ENCODE results near the gene GPR155.
"Not testable (repeated sequence)": the region's sequence is repeated elsewhere in the genome, so short reads cannot be mapped to it uniquely, and the experiment has no call there.

Gene GPR155

DNA sequence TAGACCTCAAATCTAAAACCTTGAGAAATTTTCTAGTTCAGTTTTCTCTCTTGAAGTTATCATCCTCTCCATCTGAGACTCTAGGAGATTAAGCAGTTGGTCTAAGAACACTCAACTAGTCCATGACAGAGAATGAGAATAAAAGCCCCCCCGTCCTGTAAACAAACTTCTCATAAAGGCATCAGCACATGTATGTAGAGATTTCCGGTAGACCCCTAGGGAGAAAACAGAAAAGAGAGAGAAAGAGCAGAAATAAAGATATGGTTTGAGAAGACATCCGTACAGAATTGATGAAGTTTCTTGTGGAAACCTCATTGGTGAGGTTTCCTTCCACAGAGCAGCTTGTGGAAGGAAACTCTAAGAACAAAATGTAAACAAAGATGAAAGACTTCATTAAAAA is 3.2 kb upstream of the GPR155 start:
- no peak for DNase-seq (ENCODE audit: low spot score)

DNA sequence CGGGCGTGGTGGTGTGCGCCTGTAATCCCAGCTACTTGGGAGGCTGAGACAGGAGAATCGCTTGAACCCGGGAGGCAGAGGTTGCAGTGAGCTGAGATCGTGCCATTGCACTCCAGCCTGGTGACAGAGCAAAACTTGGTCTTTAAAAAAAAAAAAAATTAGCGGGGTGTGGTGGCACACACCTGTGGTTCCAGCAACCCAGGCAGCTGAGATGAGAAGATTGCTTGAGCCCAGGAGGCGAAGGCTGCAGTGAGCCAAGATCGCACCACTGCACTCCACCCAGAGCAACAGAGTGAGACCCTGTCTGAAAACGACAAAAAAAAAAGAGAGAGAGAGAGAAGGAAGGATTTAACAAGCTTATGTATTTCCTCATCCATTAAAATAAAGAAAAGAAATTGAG is 2.7 kb upstream of the GPR155 start:
- DNase-seq (ENCODE audit: low spot score) = not testable (repeated sequence)

DNA sequence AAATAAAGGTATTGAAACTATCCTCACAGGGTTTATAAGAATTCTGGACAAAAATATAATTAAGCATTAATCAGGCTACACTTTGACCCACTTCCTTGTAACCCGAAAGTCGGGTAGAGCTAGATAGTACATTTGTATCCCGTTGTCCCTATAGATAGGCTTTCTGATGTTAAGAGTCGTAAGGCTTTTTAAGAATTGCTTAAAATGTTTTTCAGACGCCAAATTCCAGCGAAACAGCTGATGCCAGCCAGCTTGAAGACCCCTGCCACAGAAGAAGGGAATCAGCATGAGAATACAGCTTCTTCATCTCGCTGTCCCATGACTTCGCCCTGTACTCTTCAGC is 962 bp upstream of the GPR155 start:
- no peak for DNase-seq (ENCODE audit: low spot score)

DNA sequence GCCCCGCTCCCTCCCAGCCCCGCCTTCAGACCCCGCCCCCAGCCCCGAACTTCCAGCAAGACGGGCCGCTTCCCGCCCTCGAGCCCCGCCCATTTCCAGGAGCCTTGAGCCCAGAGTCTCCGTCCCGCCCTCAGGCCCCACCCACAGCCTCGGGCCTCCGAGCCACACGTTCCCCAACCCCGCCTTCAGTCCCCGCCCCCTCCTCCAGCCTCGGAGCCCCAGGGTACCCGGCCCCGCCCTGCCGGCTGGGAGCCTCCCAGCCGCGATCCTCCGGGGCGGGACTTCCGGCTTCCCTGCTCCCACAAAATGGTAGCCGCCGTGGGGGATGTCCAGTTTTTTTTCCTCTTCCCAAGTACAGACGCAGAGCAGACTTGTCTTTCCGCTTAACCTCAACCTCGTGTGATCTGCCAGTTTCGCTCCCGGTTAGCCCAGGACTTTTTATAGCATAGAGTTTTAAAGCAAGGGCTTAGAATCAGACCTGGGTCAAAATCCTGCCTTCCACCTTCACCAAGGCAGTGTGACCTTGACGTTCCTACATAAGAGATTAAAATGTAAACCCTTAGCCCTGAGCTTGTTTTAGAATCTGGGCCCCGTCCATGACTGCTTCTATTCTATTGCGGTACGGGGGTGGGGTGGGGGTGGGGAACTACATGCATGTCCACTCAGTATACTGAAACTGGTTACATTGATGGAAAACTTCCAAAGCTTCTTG is 435 bp upstream of the GPR155 start:
- DNase-seq (ENCODE audit: low spot score) = peak; percentile 97

DNA sequence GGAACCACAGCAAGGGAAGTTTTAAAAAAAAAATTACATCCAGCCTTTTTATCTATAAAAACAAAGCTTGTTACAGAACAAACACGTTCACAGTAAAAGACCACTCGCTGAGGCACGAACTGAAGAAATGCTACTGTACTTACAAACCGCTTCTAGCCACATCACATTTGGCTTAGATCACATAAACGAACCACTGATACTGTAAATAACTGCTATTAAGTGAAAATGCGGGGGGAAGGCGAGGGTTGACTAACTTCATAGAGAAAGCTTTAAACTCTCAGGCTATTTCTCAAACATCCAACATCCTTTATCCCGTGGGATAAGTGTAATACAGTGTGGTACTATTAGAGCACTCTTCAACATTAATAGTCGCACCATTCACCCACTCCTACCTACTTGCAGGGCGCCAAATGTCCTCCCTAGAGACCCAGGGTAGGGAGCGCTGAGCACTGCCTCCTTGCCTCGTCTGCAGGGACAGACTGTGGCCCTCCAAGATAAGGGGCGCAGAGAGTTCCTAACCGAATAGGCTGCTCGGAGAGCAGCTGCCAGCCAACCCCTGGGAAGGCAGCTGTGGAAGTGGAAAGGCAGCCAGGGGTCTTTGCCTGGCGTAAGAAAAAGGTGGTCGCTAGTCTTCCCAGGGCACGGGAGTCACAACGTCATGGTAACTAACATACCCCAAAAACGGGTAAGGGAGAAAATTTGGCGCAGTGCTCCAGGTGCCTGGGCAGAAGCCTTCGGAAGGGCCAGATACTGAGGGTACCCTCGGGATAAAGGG is 854 bp downstream of the GPR155 start:
- DNase-seq (ENCODE audit: low spot score) = peak; percentile 31

DNA sequence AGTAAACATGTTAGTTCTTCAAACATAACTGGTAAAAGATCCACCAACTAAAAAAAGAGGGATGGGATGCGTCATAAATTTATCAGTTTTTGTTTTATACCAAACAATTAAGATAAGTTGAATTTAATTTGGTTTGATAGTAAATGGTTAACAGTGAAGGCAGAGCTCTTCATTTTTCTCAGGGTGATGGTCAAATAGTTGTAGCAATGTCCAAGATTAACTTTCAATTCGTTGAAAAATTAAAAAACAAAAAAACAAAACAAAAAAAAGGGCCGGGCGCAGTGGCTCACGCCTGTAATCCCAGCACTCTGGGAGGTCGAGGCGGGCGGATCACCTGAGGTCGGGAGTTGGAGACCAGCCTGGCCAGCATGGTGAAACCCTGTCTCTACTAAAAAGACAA is 1.8 kb downstream of the GPR155 start:
- not testable (repeated sequence) for DNase-seq (ENCODE audit: low spot score)

DNA sequence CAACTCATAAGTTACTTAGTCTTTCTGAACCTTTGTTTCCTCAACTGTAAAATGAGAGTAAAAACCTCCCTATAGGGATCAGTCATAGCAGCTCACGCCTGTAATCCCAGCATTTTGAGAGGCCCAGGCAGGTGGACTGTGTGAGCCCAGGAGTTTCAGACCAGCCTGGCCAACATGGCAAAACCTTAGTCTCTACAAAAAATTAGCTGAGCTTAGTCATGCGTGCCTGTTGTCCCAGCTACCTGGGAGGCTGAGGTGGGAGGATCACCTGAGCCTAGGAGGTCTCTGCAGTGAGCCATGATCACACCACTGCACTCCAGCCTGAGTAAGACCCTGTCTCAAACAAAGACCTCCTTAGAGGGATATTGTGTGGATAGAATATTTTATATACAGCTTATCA is 2.3 kb downstream of the GPR155 start:
- no peak for DNase-seq (ENCODE audit: low spot score)

DNA sequence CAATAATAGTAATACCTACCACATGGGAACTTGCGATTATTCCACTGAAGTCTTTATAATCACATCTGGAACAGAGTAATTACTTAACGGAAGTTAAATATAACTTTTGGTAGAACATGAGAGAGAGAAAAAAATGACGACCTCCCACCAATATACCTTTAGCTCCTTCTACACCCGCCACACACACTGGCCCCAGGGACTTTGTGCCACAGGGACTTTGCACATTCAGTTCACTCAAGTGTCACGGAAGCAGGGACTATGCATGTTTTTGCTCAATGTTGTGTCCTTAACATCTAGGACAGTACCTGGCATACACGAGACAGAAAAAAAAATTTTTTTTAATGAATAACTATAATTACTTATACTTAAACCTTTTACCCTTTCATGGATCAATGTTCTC is 4.0 kb downstream of the GPR155 start:
- no peak for DNase-seq (ENCODE audit: low spot score)

DNA sequence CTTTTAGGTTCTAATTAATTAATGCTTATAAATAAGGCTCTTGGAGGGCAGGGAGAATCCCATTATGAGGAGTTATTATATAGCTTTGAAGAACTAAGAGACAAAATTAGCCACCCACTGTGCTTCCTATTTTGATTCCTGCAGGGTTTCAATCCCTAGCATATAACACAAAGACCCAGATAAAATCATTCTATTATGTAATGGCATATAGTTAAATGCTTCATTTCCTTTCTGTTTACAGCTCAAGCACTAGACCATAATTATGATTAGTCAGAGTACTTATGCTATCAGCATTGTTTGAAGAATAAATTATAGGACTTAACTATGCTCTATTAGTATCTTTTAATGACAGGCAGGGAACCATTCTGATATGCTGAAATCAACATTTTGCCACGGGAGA is 9.1 kb downstream of the GPR155 start:
- DNase-seq (ENCODE audit: low spot score) = no peak

DNA sequence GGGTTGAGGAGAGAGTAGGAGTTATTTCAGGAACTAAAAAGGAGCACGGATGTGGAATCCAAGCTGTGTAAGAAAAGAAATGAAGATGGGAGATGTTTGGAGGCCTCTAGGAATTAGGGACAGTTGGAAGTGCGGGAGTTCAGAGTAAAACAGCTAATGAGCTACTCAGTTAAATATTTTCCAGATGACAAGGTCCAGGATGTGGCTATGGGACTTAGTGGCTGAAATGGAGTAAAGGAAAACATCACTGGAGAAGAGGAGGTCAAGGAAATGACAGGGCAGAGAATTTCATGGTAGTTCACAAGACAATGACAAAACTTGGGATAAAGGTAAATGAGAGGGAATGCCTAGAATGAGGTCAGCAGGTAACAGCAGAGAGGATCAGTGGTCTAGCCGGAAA is 13.0 kb downstream of the GPR155 start:
- DNase-seq (ENCODE audit: low spot score) = no peak

DNA sequence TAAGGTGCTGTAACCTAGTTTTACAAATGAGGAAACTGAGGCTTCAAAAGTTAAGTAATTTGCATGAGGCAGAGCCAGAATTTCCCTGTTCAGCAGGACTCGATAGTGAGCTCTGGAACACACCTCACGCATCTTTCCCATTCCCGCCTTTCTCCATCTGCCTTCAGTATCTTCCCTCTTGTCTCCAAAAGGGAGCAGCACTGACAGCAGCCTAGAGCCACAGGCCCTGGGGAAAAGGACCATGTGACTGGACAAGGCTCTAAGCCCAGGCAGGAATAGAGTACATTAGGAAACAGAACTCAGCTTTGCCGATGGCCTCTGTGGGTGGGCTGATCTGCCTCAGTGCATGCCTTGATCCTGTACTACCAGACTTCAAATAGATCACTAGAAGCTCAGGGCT is 21.5 kb downstream of the GPR155 start:
- DNase-seq (ENCODE audit: low spot score) = no peak

DNA sequence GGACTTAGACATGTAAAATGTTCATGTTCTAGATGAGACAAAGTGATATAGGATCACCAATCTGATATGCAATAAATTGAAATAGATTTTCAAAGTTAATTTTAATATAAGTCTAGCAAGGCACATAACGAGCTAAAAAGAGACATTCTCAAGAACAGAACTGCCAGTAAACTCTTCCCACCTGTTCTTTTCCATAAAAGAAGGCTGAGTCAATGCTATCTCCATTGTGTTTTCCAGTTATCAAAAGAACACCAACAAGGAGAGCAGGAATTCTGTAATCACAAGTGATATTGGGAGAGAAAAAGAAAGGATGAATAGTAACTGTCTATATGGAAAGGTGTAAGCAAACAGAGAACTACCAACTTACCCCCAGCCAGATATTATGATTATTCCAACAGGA is 25.6 kb downstream of the GPR155 start:
- no peak for DNase-seq (ENCODE audit: low spot score)

DNA sequence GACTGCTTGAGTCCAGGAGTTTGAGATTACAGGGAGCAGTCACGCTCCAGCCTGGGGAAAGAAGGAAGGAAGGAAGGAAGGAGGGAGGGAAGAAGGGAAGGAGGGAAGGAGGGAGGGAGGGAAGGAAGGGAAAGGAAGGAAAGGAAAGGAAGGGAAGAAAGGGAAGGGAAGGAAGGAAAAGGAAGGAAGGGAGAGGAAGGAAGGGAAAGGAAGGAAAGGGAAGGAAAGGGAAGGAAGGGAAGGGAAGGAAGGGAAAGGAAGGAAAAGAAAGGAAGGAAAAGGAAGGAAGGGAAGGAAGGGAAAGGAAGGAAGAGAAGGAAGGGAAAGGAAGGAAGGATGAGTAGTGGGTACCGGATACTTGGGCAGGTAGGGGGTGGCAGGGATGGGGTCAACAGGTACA is 32.3 kb downstream of the GPR155 start:
- DNase-seq (ENCODE audit: low spot score) = no peak

DNA sequence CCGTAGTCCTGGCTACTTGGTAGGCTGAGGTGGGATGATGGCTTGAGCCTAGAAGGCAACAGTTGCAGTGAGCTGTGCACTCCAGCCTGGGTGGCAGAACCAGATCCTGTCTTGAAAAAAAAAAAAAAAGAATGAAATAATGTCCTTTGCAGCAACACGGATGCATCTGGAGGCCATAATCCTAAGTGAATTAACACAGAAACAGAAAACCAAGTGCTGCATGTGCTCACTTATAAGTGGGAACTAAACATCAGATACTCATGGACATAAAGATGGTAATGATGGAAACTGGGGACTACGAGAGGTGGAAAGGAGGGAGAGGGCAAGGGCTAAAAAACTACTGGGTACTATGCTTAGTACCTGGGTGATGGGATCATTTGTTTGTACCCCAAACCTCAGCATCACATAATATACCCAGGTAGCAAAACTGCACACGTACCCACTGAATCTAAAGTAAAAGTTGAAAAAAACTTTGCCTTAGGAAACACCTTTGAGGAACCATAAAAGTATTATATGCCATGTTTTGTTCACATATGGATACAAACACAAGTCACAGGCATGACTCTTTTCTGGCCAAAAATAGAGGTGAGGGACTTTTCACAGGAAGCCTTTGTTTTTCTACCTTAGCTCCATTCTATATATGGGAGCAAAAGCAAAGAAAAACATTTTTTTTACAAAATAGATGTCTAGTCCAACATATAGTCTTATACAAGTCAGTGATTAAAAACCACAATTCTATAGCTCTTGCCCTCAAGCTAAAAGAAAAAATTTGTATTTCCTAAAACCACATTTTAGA is 36.6 kb downstream of the GPR155 start:
- DNase-seq (ENCODE audit: low spot score) = no peak

DNA sequence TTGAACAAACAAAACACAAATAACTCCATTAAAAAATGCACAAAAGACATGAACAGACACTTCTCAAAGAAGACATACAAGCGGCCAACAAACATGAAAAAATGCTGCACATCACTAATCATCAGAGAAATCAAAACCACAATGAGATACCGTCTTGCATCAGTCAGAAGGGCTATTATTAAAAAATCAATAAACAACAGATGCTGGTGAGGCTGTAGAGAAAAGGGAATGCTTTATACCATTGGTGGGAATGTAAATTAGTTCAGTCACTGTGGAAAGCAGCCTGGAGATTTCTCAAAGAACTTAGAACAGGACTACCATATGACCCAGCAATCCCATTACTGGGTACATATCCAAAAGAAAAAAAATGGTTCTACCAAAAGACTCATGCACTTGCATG is 37.8 kb downstream of the GPR155 start:
- DNase-seq (ENCODE audit: low spot score) = no peak

DNA sequence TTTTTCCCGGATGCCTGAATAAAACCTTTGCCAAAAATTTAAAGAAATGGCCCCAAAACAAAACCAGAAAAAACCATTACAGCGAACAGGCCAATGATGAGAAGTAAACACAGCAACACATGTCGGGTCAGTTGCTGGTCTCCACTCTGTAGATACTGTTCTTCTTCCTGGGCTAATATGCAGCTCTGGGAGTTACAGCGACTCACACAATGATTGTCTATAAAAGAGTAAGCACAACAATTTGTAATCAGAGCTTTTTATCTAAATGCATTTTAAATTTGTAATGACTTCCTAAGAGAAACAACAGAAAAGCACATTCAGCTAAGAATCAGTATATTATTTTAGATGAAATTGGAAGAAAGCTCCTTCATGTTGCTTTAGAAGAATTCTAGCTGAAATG is 40.3 kb downstream of the GPR155 start:
- no peak for DNase-seq (ENCODE audit: low spot score)

DNA sequence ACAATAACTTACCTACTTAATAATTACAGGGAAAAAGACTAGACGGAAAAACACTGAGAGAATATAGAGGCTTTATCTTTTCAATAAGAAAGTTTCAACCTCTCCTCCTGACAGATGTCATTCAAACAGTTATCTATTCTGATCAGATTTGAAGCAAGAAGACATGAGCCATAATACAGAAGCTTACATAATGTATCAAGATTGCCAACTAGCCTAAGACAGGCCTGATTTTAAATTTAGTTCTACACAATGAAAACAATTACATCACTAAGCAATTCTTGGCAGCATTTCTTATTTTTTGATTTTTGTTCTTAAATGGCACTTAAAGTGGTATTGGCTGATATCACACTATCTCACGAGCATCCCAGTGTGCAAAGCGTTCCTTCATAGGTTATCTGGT is 41.6 kb downstream of the GPR155 start:
- DNase-seq (ENCODE audit: low spot score) = no peak

DNA sequence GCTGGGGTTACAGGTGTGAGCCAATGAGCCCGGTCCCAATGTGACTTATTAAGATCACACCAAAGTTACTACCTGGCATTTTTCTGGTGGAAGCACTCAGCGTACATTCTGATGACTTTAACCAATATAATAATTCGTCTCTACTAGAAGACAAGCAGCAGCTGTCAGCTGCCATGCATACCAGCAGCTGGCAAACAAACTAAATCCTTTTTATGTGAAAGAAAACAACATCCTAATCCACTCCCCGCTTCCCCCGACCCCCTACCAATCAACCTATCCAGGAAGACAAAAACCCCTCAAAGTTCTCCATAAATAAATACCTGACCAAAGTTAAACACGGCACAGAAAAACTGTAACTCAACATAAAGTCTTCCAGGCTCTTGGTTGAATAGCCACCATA is 42.1 kb downstream of the GPR155 start:
- no peak for DNase-seq (ENCODE audit: low spot score)

DNA sequence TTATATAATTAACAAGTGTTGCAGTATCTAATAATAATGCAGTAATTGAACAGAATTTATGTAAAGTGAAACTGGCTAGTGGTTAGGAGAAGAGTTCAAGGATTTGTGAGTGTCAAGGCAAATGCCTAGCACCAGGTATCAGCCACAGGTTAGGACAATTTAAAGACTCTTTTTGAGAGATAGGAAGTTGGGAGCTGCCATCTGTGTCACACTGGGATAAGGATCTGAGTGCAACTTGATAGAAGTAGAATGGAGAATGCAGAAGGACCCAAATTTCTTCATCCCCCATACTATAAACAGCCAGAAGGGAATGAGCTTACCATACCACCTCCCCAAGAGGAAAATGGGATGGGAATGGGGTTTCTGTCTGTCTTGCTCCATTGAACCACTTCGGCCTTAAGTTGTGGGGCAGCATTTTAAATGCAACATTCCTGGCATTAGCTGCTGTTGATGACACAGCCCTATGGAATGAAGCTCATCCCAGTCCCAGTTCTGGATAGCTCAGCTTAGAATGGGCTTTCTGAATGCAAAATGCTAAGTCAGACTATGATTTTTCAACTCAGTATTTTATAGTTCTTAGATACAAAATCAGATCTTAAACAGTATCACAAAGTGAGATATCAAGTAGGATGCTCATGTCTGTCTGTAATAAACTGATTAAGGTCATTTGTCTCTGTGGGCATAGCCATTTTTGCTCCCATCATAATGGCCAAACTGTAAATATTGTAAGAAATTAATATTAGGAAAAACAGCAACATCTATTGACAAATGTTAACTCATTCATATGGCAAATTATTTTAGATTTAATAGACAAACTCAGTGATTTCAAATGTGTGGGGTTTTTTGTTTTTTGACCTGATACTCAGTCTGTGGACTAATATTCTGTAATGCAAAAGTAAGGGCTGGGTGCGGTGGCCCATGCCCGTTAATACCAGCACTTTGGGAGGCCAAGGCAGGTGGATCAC is 44.0 kb downstream of the GPR155 start:
- no peak for DNase-seq (ENCODE audit: low spot score)

DNA sequence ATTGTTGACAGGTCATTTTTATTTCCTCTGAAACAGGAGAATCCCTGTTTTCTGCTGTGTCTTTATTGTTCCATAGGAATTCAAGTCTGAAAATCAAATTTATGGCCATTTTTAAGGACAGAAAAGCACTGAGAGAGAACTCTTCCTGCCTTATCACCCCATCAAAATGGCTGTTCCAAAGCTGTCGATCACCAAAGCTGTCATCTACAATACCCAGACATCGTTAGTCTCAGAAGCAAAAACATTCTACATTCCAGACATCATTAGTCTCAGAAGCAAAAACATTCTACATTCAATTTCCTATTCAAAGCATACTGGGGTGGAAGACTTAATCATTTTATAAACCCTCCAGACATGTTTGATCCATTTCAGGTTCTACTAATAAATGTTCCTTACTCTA is 46.9 kb downstream of the GPR155 start:
- DNase-seq (ENCODE audit: low spot score) = no peak

DNA sequence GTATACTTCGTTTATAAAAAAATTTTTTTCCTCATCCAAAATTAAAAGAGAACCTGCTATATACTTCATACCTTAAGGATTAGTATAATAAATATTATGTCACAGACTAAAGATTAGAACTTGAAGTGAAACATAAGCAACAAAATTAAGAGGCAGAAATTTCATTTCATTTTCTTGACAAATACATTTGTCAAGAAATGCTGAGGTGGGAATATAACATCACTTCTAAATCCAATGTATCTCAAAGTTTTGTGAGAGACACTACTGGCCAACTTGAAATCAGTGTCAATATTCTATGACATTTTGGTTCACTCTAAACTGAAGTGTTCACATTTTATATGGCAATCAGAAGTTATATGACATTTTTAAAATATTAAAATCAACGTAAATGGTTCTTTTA is 47.5 kb downstream of the GPR155 start:
- no peak for DNase-seq (ENCODE audit: low spot score)

Measured in NAMALWA (cell line).